ENCODE results near the gene PTPRN2.

PTPRN2 gene

GRCh38 chr7:157545681-157546060, 1042.0 kb downstream of the PTPRN2 start:
- no peak for DNase-seq

DNA sequence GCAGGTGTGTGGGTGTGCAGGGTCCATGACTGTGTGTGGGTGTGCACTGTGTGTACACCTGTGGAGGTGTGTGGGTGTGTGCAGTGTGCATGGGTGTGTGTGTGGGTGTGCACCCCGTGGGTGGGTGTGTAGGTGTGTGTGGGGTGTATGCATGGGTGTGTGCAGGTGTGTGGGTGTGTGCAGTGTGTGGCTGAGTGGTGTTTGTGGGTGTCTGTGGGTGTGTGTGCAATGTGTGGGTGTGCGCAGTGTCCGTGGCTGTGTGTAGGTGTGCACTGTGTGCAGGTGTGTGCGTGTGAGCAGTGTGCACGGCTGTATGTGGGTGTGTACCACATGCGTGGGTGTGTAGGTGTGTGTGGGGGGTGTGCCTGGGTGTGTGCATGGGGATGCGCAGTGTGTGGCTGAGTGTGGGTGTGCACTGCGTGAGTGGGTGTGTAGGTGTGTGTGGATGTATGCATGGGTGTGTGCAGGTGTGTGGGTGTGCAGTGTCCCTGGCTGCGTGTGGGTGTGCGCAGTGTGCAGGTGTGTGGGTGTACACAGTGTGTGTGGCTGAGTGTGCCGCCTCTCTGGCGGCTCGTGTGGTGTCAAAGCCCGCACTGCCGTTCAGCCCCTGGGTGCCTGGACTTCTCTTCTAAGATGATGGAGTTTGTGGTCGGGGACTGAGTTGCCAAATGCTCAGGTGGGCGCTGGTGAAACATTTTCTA, 1042.5 kb downstream of the PTPRN2 start:
- DNase-seq: no peak

DNA sequence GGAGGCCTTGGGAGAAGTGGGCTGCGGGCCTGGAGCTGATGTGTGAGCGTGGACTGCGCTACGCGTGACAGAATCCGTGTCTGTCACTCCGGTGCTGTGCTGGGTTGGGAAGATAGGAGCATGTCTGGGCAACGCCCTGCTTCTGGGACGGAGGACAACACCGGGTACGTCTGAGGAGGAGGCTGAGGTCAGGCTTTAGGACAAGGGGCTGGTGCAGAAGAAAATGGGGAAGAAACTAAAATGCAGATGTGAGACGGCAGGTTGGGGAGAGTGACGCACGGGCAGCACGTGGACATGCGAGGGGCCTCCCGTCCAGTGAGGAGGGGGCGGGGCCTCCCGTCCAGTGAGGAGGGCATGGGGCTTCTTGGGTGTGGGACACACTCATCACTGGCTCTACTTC, 1043.4 kb downstream of the PTPRN2 start:
- DNase-seq: no peak

DNA sequence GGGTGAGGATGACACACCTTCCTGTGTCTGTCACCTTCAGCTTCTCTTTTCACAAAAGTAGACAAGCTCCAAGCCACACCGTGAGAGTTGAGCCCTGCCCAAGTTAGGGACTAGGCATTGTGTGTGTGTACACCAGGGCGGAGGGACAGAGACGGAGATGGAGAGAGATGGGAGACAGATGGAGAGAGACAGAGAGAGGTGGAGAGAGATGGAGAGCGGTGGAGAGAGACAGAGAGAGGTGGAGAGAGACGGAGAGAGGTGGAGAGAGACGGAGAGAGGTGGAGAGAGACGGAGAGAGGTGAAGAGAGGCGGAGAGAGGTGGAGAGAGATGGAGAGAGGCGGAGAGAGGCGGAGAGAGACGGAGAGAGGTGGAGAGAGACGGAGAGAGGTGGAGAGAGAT, 1043.8 kb downstream of the PTPRN2 start:
- no peak for DNase-seq

DNA sequence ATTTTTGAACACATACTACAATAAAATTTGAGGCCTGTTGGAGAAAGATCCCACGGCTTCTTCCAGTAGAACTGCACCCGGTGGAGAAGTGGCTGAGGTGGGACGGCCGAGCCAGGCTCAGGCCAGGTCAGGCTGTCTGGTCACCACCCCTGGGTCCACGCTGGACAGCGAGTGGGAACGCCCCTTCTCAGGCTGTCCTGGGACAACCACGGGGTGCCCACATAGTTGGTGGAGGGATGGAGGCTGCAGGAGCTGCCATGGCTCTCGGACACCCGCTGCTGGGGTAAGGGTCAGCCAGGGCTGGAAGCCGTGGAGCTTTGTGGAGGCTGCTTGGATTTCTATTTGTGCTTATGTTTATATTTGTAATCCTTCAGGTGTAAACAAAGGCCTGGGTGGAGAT, 1044.3 kb downstream of the PTPRN2 start:
- DNase-seq: no peak

DNA sequence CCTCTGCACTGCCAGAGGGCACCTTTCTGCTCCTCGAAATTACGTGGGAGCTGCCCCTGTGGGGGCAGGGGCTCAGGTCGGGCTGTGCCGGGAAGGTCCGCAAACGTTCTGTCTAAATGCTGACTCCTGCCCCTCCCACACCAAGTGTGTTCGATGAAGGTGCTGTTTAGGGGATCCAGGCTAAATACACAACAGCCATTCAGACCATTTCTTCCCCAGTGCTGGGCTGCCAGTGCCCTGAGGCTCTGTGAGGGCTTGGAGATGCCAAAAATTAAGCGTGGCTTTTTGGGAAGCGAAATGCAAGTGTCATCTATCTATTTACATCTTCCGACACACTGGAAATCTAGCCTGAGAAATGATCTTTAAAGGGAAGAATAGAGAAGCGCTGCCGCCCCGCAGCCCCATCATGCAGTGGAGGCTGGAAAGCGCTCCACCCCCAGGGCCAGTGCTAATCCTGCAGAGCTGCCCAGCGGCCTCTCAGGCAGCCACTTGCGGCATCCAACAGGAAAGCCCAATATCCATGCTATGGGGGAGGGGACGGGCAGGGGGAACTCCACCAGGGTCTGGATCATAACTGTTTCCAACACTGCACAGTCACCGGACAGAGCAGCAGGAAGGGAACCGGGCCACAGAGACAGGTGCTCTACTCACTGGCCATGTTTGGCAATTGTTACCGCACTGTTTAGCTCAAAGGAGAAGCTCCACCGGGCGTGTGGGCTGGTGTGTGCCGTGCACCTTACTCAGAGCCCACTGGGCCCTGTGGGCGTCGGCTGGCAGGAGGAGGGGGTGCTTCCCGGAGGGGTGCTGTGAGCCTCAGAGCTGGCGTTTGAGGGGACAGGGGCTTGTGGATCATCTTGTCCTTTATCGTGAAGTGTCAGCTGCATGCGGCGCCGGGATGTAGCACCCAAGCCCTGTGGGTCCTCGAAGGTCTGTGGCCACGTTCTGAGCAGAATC, 1045.3 kb downstream of the PTPRN2 start:
- no peak for DNase-seq

- no peak for DNase-seq
Observed at GRCh38 chr7:157541295-157542067, 1046.1 kb downstream of the PTPRN2 start.

DNA sequence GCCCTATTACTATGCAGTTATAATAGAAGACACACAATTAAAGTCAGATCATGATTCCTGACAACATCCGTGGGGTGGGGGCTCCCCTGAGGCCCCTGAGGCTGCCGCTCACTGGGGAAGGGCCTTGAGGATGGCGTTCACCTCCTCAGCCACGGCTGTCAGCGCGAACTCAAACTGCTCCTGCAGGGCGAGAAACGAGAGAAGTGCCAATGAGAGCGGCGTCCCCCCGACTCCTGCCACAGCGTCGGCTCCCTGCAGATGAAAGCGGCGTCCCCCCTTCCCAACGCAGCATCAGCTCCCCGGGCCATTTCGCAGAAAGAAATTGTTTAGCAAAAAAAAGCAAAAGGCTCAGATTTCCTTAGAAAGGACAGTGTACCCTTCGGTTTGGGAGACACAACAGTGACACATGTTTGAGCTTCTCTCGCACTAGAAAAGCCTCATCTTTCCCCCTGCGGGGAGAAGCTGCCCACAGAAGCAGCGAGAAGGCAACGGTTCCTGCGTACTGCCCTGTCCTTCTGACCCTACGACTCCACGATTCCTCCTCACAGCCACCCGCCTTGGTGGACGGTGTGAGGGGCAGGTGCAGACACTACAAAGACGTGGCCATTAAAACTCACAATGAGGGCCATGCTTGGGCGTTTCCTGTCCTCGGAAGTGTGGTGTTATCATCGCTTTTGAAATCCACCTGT, 1046.9 kb downstream of the PTPRN2 start:
- DNase-seq: no peak

- DNase-seq: no peak
Observed at GRCh38 chr7:157540020-157540419, 1047.6 kb downstream of the PTPRN2 start.

- DNase-seq: no peak
Observed at GRCh38 chr7:157539521-157539920, 1048.1 kb downstream of the PTPRN2 start.

GRCh38 chr7:157538735-157539134, 1048.9 kb downstream of the PTPRN2 start:
- no peak for DNase-seq

DNA sequence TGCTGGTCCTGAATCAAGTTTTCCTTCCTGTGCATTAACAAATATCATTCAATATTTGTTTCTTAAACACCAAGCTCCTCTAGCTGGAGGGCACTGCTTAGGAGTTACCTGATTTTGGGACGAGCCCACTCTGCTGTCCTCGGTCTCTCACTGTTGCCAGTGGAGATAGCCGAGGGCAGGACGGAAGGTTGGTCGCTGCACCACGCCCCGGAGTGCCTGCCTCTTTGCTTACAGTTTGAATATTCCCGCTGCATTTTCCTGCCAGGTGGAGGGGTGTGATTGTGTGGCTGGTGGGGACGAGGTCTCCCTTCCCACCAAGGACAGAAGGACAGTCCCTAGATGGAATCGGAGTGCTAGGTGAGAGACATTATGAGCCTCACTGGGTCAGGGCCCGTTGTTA, 1049.3 kb downstream of the PTPRN2 start:
- DNase-seq: no peak

DNA sequence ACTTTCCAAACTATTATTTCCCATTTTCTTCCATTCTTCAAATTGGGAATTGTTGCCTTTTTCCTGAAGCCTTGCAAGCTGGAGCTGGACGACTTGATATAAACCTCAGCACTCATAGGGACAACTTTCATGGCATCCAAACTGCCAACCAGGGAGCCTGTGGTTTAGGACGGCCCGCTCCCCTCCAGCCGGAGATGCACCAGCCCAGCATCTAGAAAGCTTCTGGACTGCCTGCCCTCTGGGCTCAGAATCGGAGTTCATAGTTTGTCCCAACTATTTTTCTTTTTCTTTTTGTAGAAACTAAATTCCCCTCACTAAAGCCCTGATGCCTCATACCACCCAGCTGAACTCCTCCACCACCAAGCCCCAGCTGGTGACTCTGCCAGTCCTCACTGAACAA, 1050.6 kb downstream of the PTPRN2 start:
- no peak for DNase-seq

DNA sequence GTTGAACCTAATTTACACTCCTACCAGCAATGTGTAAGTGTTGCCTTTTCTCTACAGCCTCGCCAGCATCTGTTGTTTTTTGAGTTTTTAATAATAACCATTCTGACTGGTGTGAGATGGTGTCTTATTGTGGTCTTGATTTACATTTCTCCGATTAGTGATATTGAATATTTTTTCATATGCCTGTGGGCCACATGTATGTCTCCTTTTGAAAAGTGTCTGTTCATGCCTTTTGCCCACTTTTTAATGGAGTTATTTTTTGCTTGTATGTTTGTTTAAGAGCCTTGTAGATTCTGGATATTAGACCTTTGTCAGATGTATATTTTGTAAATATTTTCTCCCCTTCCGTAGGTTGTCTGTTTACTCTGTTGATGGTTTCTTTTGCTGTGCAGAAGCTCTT, 1055.6 kb downstream of the PTPRN2 start:
- no peak for DNase-seq

- DNase-seq: no peak
Observed at GRCh38 chr7:157529768-157530560, 1057.7 kb downstream of the PTPRN2 start.

DNA sequence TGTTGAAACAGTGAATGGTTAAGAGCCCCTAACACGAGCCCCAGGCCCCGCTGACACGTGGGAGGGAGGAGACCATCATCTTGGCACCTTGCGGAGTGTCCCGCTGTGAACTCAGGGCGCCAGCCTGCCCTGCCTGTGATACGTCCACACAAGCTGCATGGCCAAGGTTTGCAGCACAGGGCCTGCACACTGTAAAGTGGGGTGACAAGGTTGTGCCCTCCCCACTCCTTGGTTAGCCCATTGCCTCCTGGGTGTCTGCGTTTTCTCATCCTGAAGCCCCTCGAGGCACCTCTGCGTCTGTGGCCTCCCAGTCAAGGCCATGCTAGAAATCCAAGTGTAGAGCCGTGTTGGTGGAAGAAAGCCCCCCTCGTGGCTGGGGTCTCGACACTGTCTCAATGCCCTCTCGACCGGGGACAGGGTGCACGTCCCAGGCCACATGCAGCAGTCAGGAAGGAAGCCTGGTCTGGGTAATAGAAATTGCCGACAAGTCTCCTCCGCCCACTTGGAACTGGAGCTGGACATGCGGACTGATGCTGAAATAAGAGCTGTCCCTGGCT, 1058.8 kb downstream of the PTPRN2 start:
- DNase-seq: no peak

DNA sequence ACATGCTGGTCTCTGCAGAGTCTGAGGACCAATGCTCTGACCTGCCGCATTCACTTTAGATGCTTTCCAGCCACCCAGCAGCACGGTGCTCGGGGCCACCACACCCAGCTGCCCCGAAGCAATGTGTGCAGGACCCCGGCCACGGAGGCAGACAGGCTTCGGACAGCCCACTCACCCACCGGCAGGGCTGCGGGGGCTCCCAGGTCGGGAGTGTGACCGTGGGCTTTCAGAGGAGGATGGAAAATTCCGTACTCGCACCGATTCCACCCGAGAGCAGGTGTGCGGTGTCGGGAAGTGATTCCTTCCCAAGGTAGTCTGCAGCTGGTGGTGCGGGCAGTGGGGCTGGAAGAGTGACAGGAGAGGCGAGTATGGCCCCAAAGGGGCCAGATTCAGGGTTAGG, 1059.9 kb downstream of the PTPRN2 start:
- no peak for DNase-seq

DNA sequence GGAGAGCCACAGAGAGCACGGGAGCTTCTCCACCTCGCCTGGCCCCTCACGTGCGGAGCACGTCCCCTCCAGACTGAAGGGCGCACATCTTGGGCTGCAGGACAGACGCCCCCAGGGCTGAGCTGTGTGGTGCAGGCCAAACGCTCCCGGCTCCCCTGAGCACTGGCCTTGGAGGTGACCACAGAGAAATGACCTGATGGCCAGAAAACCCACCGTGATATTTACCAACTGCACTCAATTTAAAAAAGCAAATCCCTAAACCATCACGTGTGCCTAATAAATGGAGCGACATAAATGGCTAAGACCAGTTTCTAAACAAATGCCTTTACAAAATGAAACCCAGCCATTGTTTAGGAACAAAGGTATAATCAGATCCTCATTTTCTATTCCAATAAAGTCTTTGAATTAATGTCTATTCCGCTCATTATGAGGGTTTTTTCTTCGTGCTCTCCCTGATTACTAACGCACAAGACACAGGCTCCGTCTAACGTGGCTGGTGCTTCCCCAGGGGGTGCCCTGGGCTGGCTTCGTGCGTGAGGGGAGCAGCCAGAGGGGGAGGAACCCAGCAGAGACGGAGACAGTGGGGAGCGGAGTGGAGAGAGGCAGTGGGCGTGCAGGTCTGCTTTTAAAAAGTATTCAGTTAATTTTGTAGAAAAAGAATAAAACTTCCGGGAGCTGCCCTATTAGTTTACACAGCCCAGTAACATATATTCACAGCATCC, 1060.5 kb downstream of the PTPRN2 start:
- DNase-seq: no peak

DNA sequence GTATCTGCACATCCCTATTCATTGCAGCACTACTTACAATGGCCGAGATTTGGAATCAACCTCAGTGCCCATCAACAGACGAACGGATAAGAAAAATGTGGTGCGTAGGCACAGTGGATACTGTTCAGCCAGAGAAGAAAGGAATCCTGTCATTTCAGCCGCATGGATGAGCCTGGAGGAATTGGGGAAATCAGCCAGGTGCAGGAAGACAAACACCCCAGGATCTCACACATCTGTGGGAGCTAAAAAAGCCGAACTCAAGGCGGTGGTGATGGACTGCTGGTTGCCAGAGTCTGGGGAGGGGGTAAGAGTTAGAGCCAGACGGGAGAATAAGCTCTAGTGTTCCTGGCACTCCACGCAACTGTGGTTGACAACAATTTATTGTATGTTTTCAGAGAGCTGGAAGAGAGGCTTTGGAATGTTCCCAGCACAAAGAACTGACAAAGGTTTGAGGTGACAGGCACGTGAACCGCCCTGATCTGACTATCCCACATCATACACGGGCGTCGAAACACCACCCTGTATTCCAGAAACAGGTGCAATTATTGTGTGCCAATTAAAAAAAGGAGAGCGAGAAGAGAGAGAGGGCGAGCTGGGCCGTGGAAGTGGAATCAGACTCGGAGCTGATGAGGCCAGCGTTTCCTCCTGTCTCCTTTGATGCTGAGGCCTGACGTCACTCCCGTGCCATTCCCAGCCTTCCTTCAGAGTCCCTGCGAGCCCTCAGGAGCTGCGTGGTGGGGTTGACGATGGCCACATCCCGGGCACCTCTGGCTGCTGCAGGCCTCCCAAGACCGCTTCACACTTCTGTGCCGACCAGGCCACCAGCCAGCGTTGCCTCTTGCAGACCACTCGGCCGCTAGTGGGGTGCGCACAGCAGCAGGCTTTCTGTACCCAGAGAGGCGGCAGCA, 1061.4 kb downstream of the PTPRN2 start:
- DNase-seq: no peak

DNA sequence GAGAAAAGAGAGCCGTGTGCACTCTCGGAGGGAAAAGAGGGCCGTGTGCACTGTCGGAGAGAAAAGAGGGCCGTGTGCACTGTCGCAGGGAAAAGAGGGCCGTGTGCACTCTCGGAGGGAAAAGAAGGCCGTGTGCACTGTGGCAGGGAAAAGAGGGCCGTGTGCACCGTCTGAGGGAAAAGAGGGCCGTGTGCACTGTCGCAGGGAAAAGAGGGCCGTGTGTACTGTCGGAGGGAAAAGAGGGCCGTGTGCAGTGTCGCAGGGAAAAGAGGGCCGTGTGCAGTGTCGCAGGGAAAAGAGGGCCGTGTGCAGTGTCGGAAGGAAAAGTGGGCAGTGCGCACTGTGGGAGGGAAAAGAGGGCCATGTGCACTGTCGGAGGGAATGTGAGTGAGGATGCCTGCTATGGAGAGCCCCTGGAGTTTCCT, 1062.1 kb downstream of the PTPRN2 start:
- no peak for DNase-seq
